IMR-90 (cell line): ENCODE data around the gene WFDC5. TPM values are rescaled to one million over a fixed set of nuclear protein-coding genes. Genes with fewer than 3 reads are reported as not detected.

Experiments used
- ATAC-seq: fragments of 200-7000 bp; cut with Tn5 transposase; 2 replicates; pipeline ENCODE4 v1.9.1; 2020; ENCODE audit warnings: low read depth, mild to moderate bottlenecking, moderate library complexity
- BruUV-seq: library from RNA; stranded (reverse); fragments of 400-500 nt; replicated peaks from 2 replicates; lab custom pipeline; 2021; lab: Mats Ljungman, UMichigan
- CTCF ChIA-PET: fragments of 300-600 bp; formaldehyde crosslinking; extraction: SDS; loops from one replicate; lab custom pipeline; 2021; ENCODE audit warnings: antibody characterized with exemption; lab: Yijun Ruan, JAX
- POLR2A ChIA-PET: fragments of 300-600 bp; sonication (Branson Sonifier 250); formaldehyde crosslinking; loops from one replicate; lab custom pipeline; 2022; ENCODE audit warnings: antibody characterized with exemption; ENCODE audit not compliant: unreplicated experiment; lab: Charles Lee
- DNase-seq: peaks from one replicate; pipeline ENCODE4 v3.0.0; 2013
- H2AFZ ChIP-seq: replicated peaks from 2 replicates; pipeline ENCODE3; 2013; ENCODE audit warnings: low read length, mild to moderate bottlenecking; ENCODE audit not compliant: poor library complexity
- H2AK5ac ChIP-seq: 2 replicates; pipeline ENCODE4 v1.6.1; 2013; ENCODE audit warnings: low read depth, low read length, inconsistent platforms
- H2AK9ac ChIP-seq: replicated peaks from 2 replicates; pipeline ENCODE3; 2013; ENCODE audit warnings: mild to moderate bottlenecking, low read depth, low read length, moderate library complexity; ENCODE audit not compliant: poor library complexity
- H2BK120ac ChIP-seq: 2 replicates; pipeline ENCODE4 v1.6.1; 2013; ENCODE audit warnings: low read depth, low read length, inconsistent platforms
- H2BK15ac ChIP-seq: 3 replicates; pipeline ENCODE4 v1.6.1; 2013; ENCODE audit warnings: low read depth, low read length, inconsistent platforms
- H2BK20ac ChIP-seq: 2 replicates; pipeline ENCODE4 v1.6.1; 2013; ENCODE audit warnings: low read depth, mild to moderate bottlenecking, inconsistent platforms, low read length, moderate library complexity
- H2BK5ac ChIP-seq: 2 replicates; pipeline ENCODE4 v1.6.1; 2013; ENCODE audit warnings: mild to moderate bottlenecking, low read depth, low read length, inconsistent platforms; ENCODE audit not compliant: poor library complexity, severe bottlenecking
- H3K14ac ChIP-seq: replicated peaks from 2 replicates; pipeline ENCODE4 v1.6.1; 2013; ENCODE audit warnings: low read depth, low read length, inconsistent platforms
- H3K18ac ChIP-seq: 2 replicates; pipeline ENCODE4 v1.6.1; 2013; ENCODE audit warnings: low read depth, low read length, control low read depth
- H3K23ac ChIP-seq: 2 replicates; pipeline ENCODE4 v1.6.1; 2013; ENCODE audit warnings: low read depth, low read length, inconsistent platforms
- H3K27ac ChIP-seq: 2 replicates; pipeline ENCODE4 v1.5.1; 2013; ENCODE audit warnings: mild to moderate bottlenecking, control low read depth, low read length; ENCODE audit not compliant: insufficient read depth
- H3K27me3 ChIP-seq: 2 replicates; pipeline ENCODE4 v1.6.1; 2013; ENCODE audit warnings: low read length; ENCODE audit not compliant: control insufficient read depth, insufficient read depth
- H3K36me3 ChIP-seq: 2 replicates; pipeline ENCODE4 v1.6.1; 2013; ENCODE audit warnings: low read length, mixed read lengths; ENCODE audit not compliant: control insufficient read depth, insufficient read depth
- H3K4ac ChIP-seq: 2 replicates; pipeline ENCODE4 v1.6.1; 2013; ENCODE audit warnings: low read depth, low read length, inconsistent platforms
- H3K4me1 ChIP-seq: 2 replicates; pipeline ENCODE4 v1.6.1; 2013; ENCODE audit warnings: low read length, mixed read lengths; ENCODE audit not compliant: control insufficient read depth, insufficient read depth
- H3K4me2 ChIP-seq: 2 replicates; pipeline ENCODE4 v1.6.1; 2013; ENCODE audit warnings: low read depth, mild to moderate bottlenecking, control low read depth, low read length, moderate library complexity
- H3K4me3 ChIP-seq: 2 replicates; pipeline ENCODE4 v1.5.1; 2013; ENCODE audit warnings: low read depth, mild to moderate bottlenecking, control low read depth, low read length, moderate library complexity; ENCODE audit not compliant: insufficient read depth
- H3K56ac ChIP-seq: 2 replicates; pipeline ENCODE4 v1.6.1; 2013; ENCODE audit warnings: low read length, inconsistent platforms; ENCODE audit not compliant: insufficient read depth; ENCODE audit errors: extremely low read depth
- H3K79me1 ChIP-seq, 2 experiments: 2 replicates each; pipeline ENCODE4 v1.6.1; 2013; ENCODE audit warnings: low read length in 2 of 2, inconsistent platforms in 1 of 2, low read depth in 1 of 2
- H3K9ac ChIP-seq: 2 replicates; pipeline ENCODE4 v1.6.1; 2013; ENCODE audit warnings: low read depth, low read length, control low read depth
- H3K9me1 ChIP-seq: 2 replicates; pipeline ENCODE4 v1.6.1; 2013; ENCODE audit warnings: low read length, inconsistent platforms; ENCODE audit not compliant: insufficient read depth
- H3K9me3 ChIP-seq: 2 replicates; pipeline ENCODE4 v1.6.1; 2013; ENCODE audit warnings: low read length; ENCODE audit not compliant: control insufficient read depth, insufficient read depth
- H4K20me1 ChIP-seq: 2 replicates; pipeline ENCODE4 v1.6.1; 2013; ENCODE audit warnings: low read length, inconsistent platforms; ENCODE audit not compliant: insufficient read depth
- H4K5ac ChIP-seq: 2 replicates; pipeline ENCODE4 v1.6.1; 2013; ENCODE audit warnings: mild to moderate bottlenecking, low read depth, low read length, control low read depth
- H4K8ac ChIP-seq, 2 experiments: 2 replicates each; pipeline ENCODE4 v1.6.1; 2013; ENCODE audit warnings: low read depth in 2 of 2, low read length in 2 of 2, control low read depth in 1 of 2, inconsistent platforms in 1 of 2
- H4K91ac ChIP-seq: 2 replicates; pipeline ENCODE4 v1.6.1; 2013; ENCODE audit warnings: low read depth, low read length, inconsistent platforms; ENCODE audit not compliant: insufficient read depth
- BHLHE40 ChIP-seq: fragments of 150-350 bp; IDR thresholded peaks from 2 replicates; pipeline ENCODE4 v1.6.1; 2016; ENCODE audit warnings: mild to moderate bottlenecking, low read depth, low read length
- CHD1 ChIP-seq: IDR thresholded peaks from 2 replicates; pipeline ENCODE4 v1.6.1; 2012; ENCODE audit warnings: low read depth, low read length, improper control_type of control experiment
- MAZ ChIP-seq: IDR thresholded peaks from 2 replicates; pipeline ENCODE4 v1.6.1; 2012; ENCODE audit warnings: low read depth, mild to moderate bottlenecking, low read length, improper control_type of control experiment, moderate library complexity, borderline replicate concordance
- POLR2A ChIP-seq: IDR thresholded peaks from 2 replicates; pipeline ENCODE4 v1.6.1; 2012; ENCODE audit warnings: mild to moderate bottlenecking, low read depth, low read length
- RFX5 ChIP-seq: IDR thresholded peaks from 2 replicates; pipeline ENCODE4 v1.8.0; 2012; ENCODE audit warnings: low read depth, mild to moderate bottlenecking, low read length, moderate library complexity
- SMC3 ChIP-seq: fragments of 150-350 bp; IDR thresholded peaks from 2 replicates; pipeline ENCODE4 v1.6.1; 2016; ENCODE audit warnings: low read depth, mild to moderate bottlenecking, antibody characterized with exemption, low read length, moderate library complexity
- WGBS, 2 experiments: methylation state at CpG; one replicate each; pipeline versions ENCODE4 v1.1.5 to v1.1.7; 2013; ENCODE audit warnings: missing lambda C conversion rate in 2 of 2; ENCODE audit not compliant: insufficient read length in 1 of 2; ENCODE audit errors: extremely low coverage in 2 of 2; 5-methylcytosine and 5-hydroxymethylcytosine counted together
- dilution Hi-C: fragments of 300-500 bp; cut with HindIII; formaldehyde crosslinking; loops from one replicate; pipeline ENCODE4 v1.14.3; 2018; ENCODE audit warnings: low sequenced_read_pairs; ENCODE audit not compliant: unreplicated experiment
- in situ Hi-C: fragments of 300-500 bp; cut with MboI; formaldehyde crosslinking; loops from 3 replicates; pipeline ENCODE4 v1.14.3; 2019; ENCODE audit warnings: low sequenced_read_pairs, inconsistent platforms, mixed read lengths
- intact Hi-C: fragments of 100-400 bp; cut with micrococcal nuclease; formaldehyde crosslinking; loops from 2 replicates; pipeline ENCODE4 v1.10.0; 2022
- polyA plus RNA-seq, 3 experiments: library from polyadenylated mRNA; depleted of rRNA; stranded (reverse); fragments of >200 nt; gene quantifications; 2 replicates each; pipeline ENCODE4 v1.2.3, GENCODE V29; 2012; ENCODE audit warnings: low replicate concordance in 1 of 3
- total RNA-seq: library from RNA; depleted of rRNA; stranded (reverse); fragments of >200 nt; gene quantifications from 2 replicates; pipeline ENCODE4 v1.2.3, GENCODE V29; 2012

WFDC5 gene
- total and polyA plus RNA-seq, 2 of the 4 experiments (the other 2 are of a cell fraction) = not detected

DNA sequence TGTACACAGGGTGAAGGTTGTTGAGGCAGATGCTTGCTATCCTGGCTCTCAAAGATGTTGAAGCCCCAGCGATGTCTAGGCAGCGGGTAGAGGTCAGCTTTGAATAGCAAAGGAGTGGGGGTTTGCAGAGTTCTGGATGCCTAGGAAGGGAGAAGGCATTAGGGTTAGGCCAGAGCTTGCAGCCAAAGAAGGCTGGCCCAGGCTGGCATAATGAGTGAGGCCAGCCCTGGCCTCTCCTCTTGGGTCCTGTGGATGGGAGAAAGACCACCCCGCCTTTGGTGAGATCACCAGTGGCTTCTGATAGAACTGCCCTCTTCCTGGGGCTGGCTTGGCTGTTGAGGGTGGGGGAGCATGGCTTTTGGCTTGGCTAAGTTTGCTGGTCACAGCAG lies 406 bp upstream of the WFDC5 start:
- H4K20me1 ChIP-seq = no peaks in the 10 kb centered on the region
- H2BK120ac ChIP-seq = no peak overlapping the region
- POLR2A ChIA-PET = no interaction called here
- ATAC-seq = no peak
- no peak overlapping the region for H2AK5ac ChIP-seq
- peaks cover 37% of the 10 kb centered on the region for H3K27me3 ChIP-seq
- no peak overlapping the region for H4K8ac ChIP-seq
- TF ChIP-seq RFX5 = no peak
- no peak for TF ChIP-seq BHLHE40
- TF ChIP-seq POLR2A = no peak
- TF ChIP-seq MAZ = no peak
- no peak for TF ChIP-seq CHD1
- TF ChIP-seq SMC3 = no peak
- no peak overlapping the region for H4K5ac ChIP-seq
- in situ Hi-C loops (loop anchor here (25.0 kb wide), 1 partner anchor 172 kb away; no protein-coding TSS in a partner anchor), intact Hi-C loops (no loop called here), dilution Hi-C loops (no loop called here)
- no peak overlapping the region for H3K4me2 ChIP-seq
- no peaks in the 10 kb centered on the region for H3K9me1 ChIP-seq
- no peaks in the 10 kb centered on the region for H3K4me1 ChIP-seq
- H3K56ac ChIP-seq = no peak overlapping the region
- H3K36me3 ChIP-seq = no peaks in the 10 kb centered on the region
- no peak overlapping the region for H4K91ac ChIP-seq
- CTCF ChIA-PET = interaction anchor here (1.2 kb wide), 1 partner anchor 104 kb away, joined by 4 read pairs; no protein-coding TSS in a partner anchor
- H3K4me3 ChIP-seq = no peak overlapping the region
- H3K27ac ChIP-seq = no peak overlapping the region
- H3K9ac ChIP-seq = no peak overlapping the region
- H3K79me1 ChIP-seq = no peaks in the 10 kb centered on the region
- no peak overlapping the region for H2BK15ac ChIP-seq
- DNase-seq = no peak
- WGBS, 2 experiments = 75% methylated on average over 2 of the region's 3 CpGs; no CpG with 5 or more reads in 1 of the 2 experiments
- H3K23ac ChIP-seq = no peak overlapping the region
- H3K14ac ChIP-seq = no peak overlapping the region
- BruUV-seq = no TSS peak
- no peaks in the 10 kb centered on the region for H3K9me3 ChIP-seq
- no peak overlapping the region for H2BK5ac ChIP-seq
- H2AK9ac ChIP-seq = no peak overlapping the region
- H2BK20ac ChIP-seq = no peak overlapping the region
- H2AFZ ChIP-seq = peak overlapping the region; percentile 27
- H3K4ac ChIP-seq = no peak overlapping the region
- H3K18ac ChIP-seq = no peak overlapping the region
